Breast epithelium (tissue), 4 donors: Measurements from ENCODE around the gene CHM. TPM values are rescaled to one million over a fixed set of nuclear protein-coding genes. Genes with fewer than 3 reads are reported as not detected.

Experiments used
- DNase-seq, 2 donors: peaks; one replicate each; pipeline ENCODE4 v3.0.0-alpha.2; 2019; ENCODE audit warnings: low spot score in 2 of 2
- H3K27ac ChIP-seq, 2 donors: fragments of 200-600 bp; sonication (generic) in 1 of 2; one replicate each; pipeline ENCODE4 v1.5.1; 2016 to 2019; ENCODE audit warnings: mild to moderate bottlenecking in 1 of 2
- H3K27me3 ChIP-seq, 2 donors: fragments of 200-600 bp; sonication (generic) in 1 of 2; one replicate each; pipeline versions ENCODE4 v1.5.1 to v1.6.0; 2017 to 2019; ENCODE audit warnings: control low read depth in 1 of 2, mild to moderate bottlenecking in 1 of 2
- H3K36me3 ChIP-seq: fragments of 200-600 bp; one replicate; pipeline ENCODE4 v1.5.1; 2019
- H3K4me1 ChIP-seq, 2 donors: fragments of 200-600 bp; sonication (generic); one replicate each; pipeline ENCODE4 v1.5.1; 2016 to 2019; ENCODE audit warnings: control low read depth in 1 of 2
- H3K4me3 ChIP-seq, 3 donors: fragments of 200-600 bp; sonication (generic); 1 replicate in 2 of 3; 2 replicates in 1 of 3; pipeline ENCODE4 v1.5.1; 2016 to 2019; ENCODE audit warnings: mild to moderate bottlenecking in 3 of 3, moderate library complexity in 2 of 3
- H3K9me3 ChIP-seq, 2 donors: fragments of 200-600 bp; sonication (generic) in 1 of 2; one replicate each; pipeline ENCODE4 v1.5.1; 2016 to 2019; ENCODE audit warnings: control low read depth in 1 of 2
- POLR2A ChIP-seq: fragments of 450-650 bp; IDR thresholded peaks from one replicate; pipeline ENCODE4 v1.6.1; 2016; ENCODE audit warnings: antibody characterized with exemption, mild to moderate bottlenecking, moderate library complexity
- POLR2AphosphoS5 ChIP-seq, 3 donors: sonication (generic); formaldehyde crosslinking; IDR thresholded peaks; one replicate each; pipeline ENCODE4 v1.6.1; 2017; ENCODE audit warnings: antibody characterized with exemption in 3 of 3
- intact Hi-C: fragments of 100-400 bp; cut with DNase I; formaldehyde crosslinking; loops from one replicate; pipeline ENCODE4 v1.15.1; 2023; ENCODE audit warnings: low total_unique reads
- total RNA-seq, 3 donors: library from RNA; depleted of rRNA; stranded (reverse); fragments of >200 nt; gene quantifications; one replicate each; pipeline ENCODE4 v1.1.0, GENCODE V29; 2016
- TF ChIP-seq, protein P1 (sequence below), 3 donors: fragments of 450-650 bp; IDR thresholded peaks; one replicate each; pipeline ENCODE4 v1.5.1; 2016 to 2017; ENCODE audit warnings: antibody characterized with exemption in 3 of 3, mild to moderate bottlenecking in 3 of 3, moderate library complexity in 3 of 3

The CHM gene
- total RNA-seq, 3 donors from 2014 or later = 18.4 to 37.2 (median 22.9) TPM

DNA sequence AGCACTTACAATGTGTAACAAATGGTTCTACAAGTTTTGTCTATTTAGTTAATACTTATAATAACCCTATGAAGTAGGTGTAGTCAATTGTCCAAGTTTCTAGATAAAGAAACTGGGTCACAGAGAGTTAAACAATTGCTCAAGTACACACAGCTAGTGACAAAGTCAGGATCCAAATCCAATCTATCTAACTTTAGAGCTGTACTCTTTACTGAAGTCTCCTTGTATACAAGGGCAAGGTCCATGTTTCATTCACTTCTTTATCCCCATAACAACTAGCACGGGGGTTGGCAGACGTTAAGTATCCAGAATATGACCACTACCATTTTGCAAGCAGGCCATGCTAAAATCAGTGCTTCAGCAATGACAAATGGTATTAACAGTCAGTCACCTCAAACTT lies 141.0 kb downstream of the CHM start:
- DNase-seq = no peak
- H3K27me3 ChIP-seq = peaks cover 0 to 11% of the 10 kb centered on the region in 2 donors
- H3K4me3 ChIP-seq = no peak overlapping the region
- no peaks in the 10 kb centered on the region for H3K4me1 ChIP-seq
- no peaks in the 10 kb centered on the region for H3K36me3 ChIP-seq
- H3K9me3 ChIP-seq = no peaks in the 10 kb centered on the region
- intact Hi-C loops = no loop called here
- TF ChIP-seq POLR2AphosphoS5 (IDR thresholded peaks at IDR 0.05) = no peak
- TF ChIP-seq POLR2A = no peak
- TF ChIP-seq, protein P1, sequence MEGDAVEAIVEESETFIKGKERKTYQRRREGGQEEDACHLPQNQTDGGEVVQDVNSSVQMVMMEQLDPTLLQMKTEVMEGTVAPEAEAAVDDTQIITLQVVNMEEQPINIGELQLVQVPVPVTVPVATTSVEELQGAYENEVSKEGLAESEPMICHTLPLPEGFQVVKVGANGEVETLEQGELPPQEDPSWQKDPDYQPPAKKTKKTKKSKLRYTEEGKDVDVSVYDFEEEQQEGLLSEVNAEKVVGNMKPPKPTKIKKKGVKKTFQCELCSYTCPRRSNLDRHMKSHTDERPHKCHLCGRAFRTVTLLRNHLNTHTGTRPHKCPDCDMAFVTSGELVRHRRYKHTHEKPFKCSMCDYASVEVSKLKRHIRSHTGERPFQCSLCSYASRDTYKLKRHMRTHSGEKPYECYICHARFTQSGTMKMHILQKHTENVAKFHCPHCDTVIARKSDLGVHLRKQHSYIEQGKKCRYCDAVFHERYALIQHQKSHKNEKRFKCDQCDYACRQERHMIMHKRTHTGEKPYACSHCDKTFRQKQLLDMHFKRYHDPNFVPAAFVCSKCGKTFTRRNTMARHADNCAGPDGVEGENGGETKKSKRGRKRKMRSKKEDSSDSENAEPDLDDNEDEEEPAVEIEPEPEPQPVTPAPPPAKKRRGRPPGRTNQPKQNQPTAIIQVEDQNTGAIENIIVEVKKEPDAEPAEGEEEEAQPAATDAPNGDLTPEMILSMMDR (IDR thresholded peaks at IDR 0.05) = no peak
- H3K27ac ChIP-seq = no peak overlapping the region

GRCh38 chrX:85905851-85906250 lies 141.5 kb downstream of the CHM start:
- Histone ChIP-seq H3K36me3 (no peaks in the 10 kb centered on the region), H3K27ac (no peak overlapping the region), H3K4me1 (no peaks in the 10 kb centered on the region), H3K27me3 (peaks cover 0 to 11% of the 10 kb centered on the region in 2 donors), H3K4me3 (no peak overlapping the region), H3K9me3 (no peaks in the 10 kb centered on the region)
- DNase-seq = no peak
- intact Hi-C loops = no loop called here
- TF ChIP-seq POLR2A (no peak), POLR2AphosphoS5 (IDR thresholded peaks at IDR 0.05) (no peak)
- TF ChIP-seq, protein P1 (IDR thresholded peaks at IDR 0.05) = no peak

DNA sequence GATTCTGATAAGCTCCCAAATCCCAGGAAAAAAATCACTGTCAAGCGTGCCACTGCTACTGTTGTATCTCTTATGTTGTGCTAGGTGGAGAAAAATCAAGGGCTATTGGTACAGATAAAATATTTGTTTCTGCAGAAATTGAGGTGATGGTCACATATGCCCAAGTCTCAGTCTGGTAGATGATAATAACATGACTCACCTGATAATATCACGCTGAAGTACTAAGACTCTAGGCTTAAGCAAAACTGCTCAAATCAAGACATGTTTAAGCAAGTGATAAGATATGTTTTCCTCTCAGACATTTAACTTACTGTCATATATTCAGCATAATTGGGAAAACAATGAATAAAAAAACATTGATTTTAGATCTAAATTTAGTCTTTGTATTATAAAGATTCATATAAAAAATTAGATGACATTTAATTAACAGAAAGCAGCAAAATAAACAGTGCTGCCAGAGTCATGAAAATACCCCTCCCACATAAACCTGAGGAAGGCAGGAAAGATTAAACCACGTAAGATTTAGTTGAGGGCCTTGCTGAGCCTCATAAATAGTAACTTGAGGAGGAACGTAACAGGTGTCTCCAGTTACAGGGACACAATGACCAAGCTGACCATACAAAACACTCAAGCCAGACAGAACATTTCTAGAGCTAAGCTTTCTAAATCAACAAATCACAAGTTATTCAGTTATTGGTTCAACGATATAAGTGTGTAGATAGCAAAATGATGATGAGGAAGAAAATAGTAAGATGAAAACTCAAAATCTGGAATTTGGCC lies 143.5 kb downstream of the CHM start:
- no peaks in the 10 kb centered on the region for H3K36me3 ChIP-seq
- intact Hi-C loops = no loop called here
- DNase-seq = no peak
- no peaks in the 10 kb centered on the region for H3K9me3 ChIP-seq
- H3K27me3 ChIP-seq = peaks cover 0 to 8% of the 10 kb centered on the region in 2 donors
- no peaks in the 10 kb centered on the region for H3K4me1 ChIP-seq
- TF ChIP-seq POLR2AphosphoS5 (IDR thresholded peaks at IDR 0.05) (no peak), POLR2A (no peak)
- TF ChIP-seq, protein P1 (IDR thresholded peaks at IDR 0.05) = no peak
- no peak overlapping the region for H3K27ac ChIP-seq
- no peak overlapping the region for H3K4me3 ChIP-seq

DNA sequence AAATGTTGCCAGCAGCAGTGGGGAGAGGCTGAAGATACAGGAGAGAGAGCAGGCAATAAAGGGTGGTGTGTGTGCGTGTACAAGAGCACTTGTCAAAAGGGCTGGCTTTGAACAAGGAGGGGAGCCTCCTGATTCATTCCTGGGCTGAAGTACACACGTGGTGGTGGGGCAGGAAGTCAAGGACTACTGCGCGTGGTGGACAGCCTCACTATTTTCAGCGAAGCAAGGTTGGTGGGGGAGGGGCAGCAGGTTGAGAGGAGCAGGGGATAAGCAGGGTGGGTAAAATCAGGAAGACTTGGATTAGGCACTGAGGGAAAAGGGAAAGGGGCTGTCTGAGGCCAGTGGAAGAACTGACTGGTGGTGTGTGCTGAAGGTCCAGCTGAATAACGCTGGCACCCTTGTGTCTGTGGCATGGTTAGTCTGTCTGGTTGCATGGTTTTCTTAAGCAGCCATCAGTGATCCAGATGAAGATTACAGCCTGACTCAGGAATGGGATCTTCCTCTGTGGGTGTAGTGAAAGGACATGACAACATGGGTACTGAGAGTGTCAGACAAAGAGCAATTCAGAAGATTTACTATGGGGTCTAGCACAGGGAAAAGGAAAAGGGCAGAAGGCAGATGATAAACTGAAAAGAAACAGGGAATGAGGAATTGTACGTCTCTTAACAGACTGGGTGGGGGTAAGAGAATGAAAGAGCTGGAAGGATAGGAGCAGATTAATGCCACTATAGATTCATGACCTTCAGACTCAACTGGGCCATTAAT lies 149.8 kb downstream of the CHM start:
- no peak for TF ChIP-seq POLR2AphosphoS5 (IDR thresholded peaks at IDR 0.05)
- TF ChIP-seq, protein P1 (IDR thresholded peaks at IDR 0.05) = no peak
- TF ChIP-seq POLR2A = no peak

GRCh38 chrX:85882601-85883000 lies 164.8 kb downstream of the CHM start:
- H3K27me3 ChIP-seq = no peaks in the 10 kb centered on the region
- H3K9me3 ChIP-seq = no peaks in the 10 kb centered on the region
- DNase-seq = no peak
- H3K4me3 ChIP-seq = no peak overlapping the region
- H3K4me1 ChIP-seq = no peaks in the 10 kb centered on the region
- H3K27ac ChIP-seq = no peak overlapping the region
- intact Hi-C loops = no loop called here
- no peaks in the 10 kb centered on the region for H3K36me3 ChIP-seq
- TF ChIP-seq, protein P1 (IDR thresholded peaks at IDR 0.05) = no peak
- TF ChIP-seq POLR2A (no peak), POLR2AphosphoS5 (IDR thresholded peaks at IDR 0.05) (no peak)

More for the DNA sequence above, 149.8 kb downstream of the CHM start:
- H3K9me3 ChIP-seq = no peaks in the 10 kb centered on the region
- no peak for DNase-seq
- peaks cover 0 to 6% of the 10 kb centered on the region in 2 donors for H3K27me3 ChIP-seq
- H3K4me3 ChIP-seq = no peak overlapping the region
- no peak overlapping the region for H3K27ac ChIP-seq
- no peaks in the 10 kb centered on the region for H3K36me3 ChIP-seq
- H3K4me1 ChIP-seq = no peaks in the 10 kb centered on the region
- intact Hi-C loops = loop anchor here (5.0 kb wide), 1 partner anchor 610 kb away; no protein-coding TSS in a partner anchor
